ENCODE results near the gene DNAJC30.

GRCh38 chr7:73642834-73643233, 40.4 kb downstream of the DNAJC30 start:
- TF ChIP-seq CTCF (IDR thresholded peaks at IDR 0.05) (no peak), RELA (CRISPR knock-in tag; IDR thresholded peaks at IDR 0.05; ENCODE audit: borderline replicate concordance) (no peak), NFYB (CRISPR knock-in tag; conservative IDR thresholded peaks at IDR 0.05; ENCODE audit: low read depth) (no peak), HMGA2 (CRISPR knock-in tag; IDR thresholded peaks at IDR 0.05) (no peak), MXD4 (CRISPR knock-in tag; IDR thresholded peaks at IDR 0.05; ENCODE audit: borderline replicate concordance) (no peak), PRDM15 (CRISPR knock-in tag; IDR thresholded peaks at IDR 0.05) (no peak)
